Vagina (tissue), 2 donors: ENCODE measurements around the gene TRABD2B. TPM values are rescaled to one million over a fixed set of nuclear protein-coding genes. Genes with fewer than 3 reads are reported as not detected.

Experiments
- DNase-seq, 2 donors: peaks; one replicate each; pipeline ENCODE4 v3.0.0-alpha.2; 2017; ENCODE audit errors: extremely low spot score in 2 of 2
- H3K27ac ChIP-seq: fragments of 200-600 bp; sonication (generic); one replicate; pipeline ENCODE4 v1.5.1; 2019
- H3K27me3 ChIP-seq: fragments of 200-600 bp; sonication (generic); one replicate; pipeline ENCODE4 v1.5.1; 2019
- H3K36me3 ChIP-seq, 2 donors: fragments of 200-600 bp; sonication (generic); one replicate each; pipeline ENCODE4 v1.5.1; 2017 to 2019
- H3K4me1 ChIP-seq: fragments of 200-600 bp; sonication (generic); one replicate; pipeline ENCODE4 v1.5.1; 2019
- H3K4me3 ChIP-seq, 2 donors: fragments of 200-600 bp; sonication (generic); 1 replicate in 1 of 2; 2 replicates in 1 of 2; pipeline ENCODE4 v1.5.1; 2016 to 2019
- H3K9me3 ChIP-seq: fragments of 200-600 bp; sonication (generic); one replicate; pipeline ENCODE4 v1.5.1; 2019
- POLR2A ChIP-seq, 2 donors: fragments of 450-650 bp; IDR thresholded peaks; one replicate each; pipeline ENCODE4 v1.6.1; 2017; ENCODE audit warnings: antibody characterized with exemption in 2 of 2, mild to moderate bottlenecking in 2 of 2, moderate library complexity in 2 of 2
- POLR2AphosphoS5 ChIP-seq, 2 donors: sonication (generic); formaldehyde crosslinking; IDR thresholded peaks; one replicate each; pipeline ENCODE4 v1.9.0; 2017; ENCODE audit warnings: antibody characterized with exemption in 2 of 2, mild to moderate bottlenecking in 2 of 2, low read depth in 1 of 2; ENCODE audit not compliant: insufficient read depth in 1 of 2
- intact Hi-C: fragments of 100-400 bp; cut with DNase I; formaldehyde crosslinking; loops from one replicate; pipeline ENCODE4 v1.15.1; 2023
- total RNA-seq: library from RNA; depleted of rRNA; stranded (reverse); fragments of >200 nt; gene quantifications from one replicate; pipeline ENCODE4 v1.2.3, GENCODE V29; 2016
- TF ChIP-seq, protein P1 (sequence below), 3 experiments: fragments of 450-650 bp in 2 of 3; fragments of 200-600 bp in 1 of 3; sonication (generic) in 1 of 3; IDR thresholded peaks; one replicate each; pipeline ENCODE4 v1.5.1; 2017 to 2019; ENCODE audit warnings: antibody characterized with exemption in 3 of 3, mild to moderate bottlenecking in 2 of 3, moderate library complexity in 2 of 3

TRABD2B gene
- total RNA-seq, 1 donor from 2014 or later: 5.6 TPM

- Histone ChIP-seq H3K4me1 (peaks cover 20% of the 10 kb centered on the region), H3K4me3 (no peak overlapping the region), H3K27me3 (no peaks in the 10 kb centered on the region), H3K9me3 (no peaks in the 10 kb centered on the region), H3K36me3 (no peaks in the 10 kb centered on the region), H3K27ac (no peak overlapping the region)
- TF ChIP-seq POLR2A (IDR thresholded peaks at IDR 0.05) (no peak), POLR2AphosphoS5 (IDR thresholded peaks at IDR 0.05; ENCODE audit: insufficient read depth in 1 of 2, low read depth in 1 of 2) (no peak)
- TF ChIP-seq, protein P1, sequence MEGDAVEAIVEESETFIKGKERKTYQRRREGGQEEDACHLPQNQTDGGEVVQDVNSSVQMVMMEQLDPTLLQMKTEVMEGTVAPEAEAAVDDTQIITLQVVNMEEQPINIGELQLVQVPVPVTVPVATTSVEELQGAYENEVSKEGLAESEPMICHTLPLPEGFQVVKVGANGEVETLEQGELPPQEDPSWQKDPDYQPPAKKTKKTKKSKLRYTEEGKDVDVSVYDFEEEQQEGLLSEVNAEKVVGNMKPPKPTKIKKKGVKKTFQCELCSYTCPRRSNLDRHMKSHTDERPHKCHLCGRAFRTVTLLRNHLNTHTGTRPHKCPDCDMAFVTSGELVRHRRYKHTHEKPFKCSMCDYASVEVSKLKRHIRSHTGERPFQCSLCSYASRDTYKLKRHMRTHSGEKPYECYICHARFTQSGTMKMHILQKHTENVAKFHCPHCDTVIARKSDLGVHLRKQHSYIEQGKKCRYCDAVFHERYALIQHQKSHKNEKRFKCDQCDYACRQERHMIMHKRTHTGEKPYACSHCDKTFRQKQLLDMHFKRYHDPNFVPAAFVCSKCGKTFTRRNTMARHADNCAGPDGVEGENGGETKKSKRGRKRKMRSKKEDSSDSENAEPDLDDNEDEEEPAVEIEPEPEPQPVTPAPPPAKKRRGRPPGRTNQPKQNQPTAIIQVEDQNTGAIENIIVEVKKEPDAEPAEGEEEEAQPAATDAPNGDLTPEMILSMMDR (IDR thresholded peaks at IDR 0.05): no peak
- intact Hi-C loops: no loop called here
- DNase-seq: no peak
Observed at GRCh38 chr1:47752559-47752958, 244.6 kb downstream of the TRABD2B start.

GRCh38 chr1:47751996-47752451, 245.2 kb downstream of the TRABD2B start:
- H3K27me3 ChIP-seq: no peaks in the 10 kb centered on the region
- peaks cover 20% of the 10 kb centered on the region for H3K4me1 ChIP-seq
- no peak for TF ChIP-seq POLR2AphosphoS5 (IDR thresholded peaks at IDR 0.05; ENCODE audit: insufficient read depth in 1 of 2, low read depth in 1 of 2)
- TF ChIP-seq POLR2A (IDR thresholded peaks at IDR 0.05): no peak
- TF ChIP-seq, protein P1 (IDR thresholded peaks at IDR 0.05): no peak
- no peaks in the 10 kb centered on the region for H3K9me3 ChIP-seq
- H3K36me3 ChIP-seq: no peaks in the 10 kb centered on the region
- no peak for DNase-seq
- intact Hi-C loops: no loop called here
- H3K27ac ChIP-seq: no peak overlapping the region
- no peak overlapping the region for H3K4me3 ChIP-seq

GRCh38 chr1:47751193-47751592, 246.0 kb downstream of the TRABD2B start:
- Histone ChIP-seq H3K27me3 (no peaks in the 10 kb centered on the region), H3K4me3 (no peak overlapping the region), H3K36me3 (no peaks in the 10 kb centered on the region), H3K9me3 (no peaks in the 10 kb centered on the region), H3K27ac (no peak overlapping the region), H3K4me1 (peaks cover 20% of the 10 kb centered on the region)
- no peak for TF ChIP-seq POLR2AphosphoS5 (IDR thresholded peaks at IDR 0.05; ENCODE audit: insufficient read depth in 1 of 2, low read depth in 1 of 2)
- TF ChIP-seq, protein P1 (IDR thresholded peaks at IDR 0.05): no peak
- TF ChIP-seq POLR2A (IDR thresholded peaks at IDR 0.05): no peak
- intact Hi-C loops: no loop called here
- no peak for DNase-seq

GRCh38 chr1:47745715-47746609, 251.2 kb downstream of the TRABD2B start:
- Histone ChIP-seq H3K27ac (no peak overlapping the region), H3K4me3 (no peak overlapping the region), H3K9me3 (no peaks in the 10 kb centered on the region), H3K36me3 (no peaks in the 10 kb centered on the region), H3K27me3 (no peaks in the 10 kb centered on the region), H3K4me1 (no peaks in the 10 kb centered on the region)
- no peak for DNase-seq
- TF ChIP-seq, protein P1 (IDR thresholded peaks at IDR 0.05): no peak
- intact Hi-C loops: loop anchor here (10.0 kb wide), 1 partner anchor 459 kb away; no protein-coding TSS in a partner anchor
